ENCODE data around the gene ATAD3C.
A peak's percentile ranks its signal among the peaks of the same experiment; 100 is the strongest.
"Not testable (repeated sequence)": the region's sequence is repeated elsewhere in the genome, so short reads cannot be mapped to it uniquely, and the experiment has no call there.

The ATAD3C gene

DNA sequence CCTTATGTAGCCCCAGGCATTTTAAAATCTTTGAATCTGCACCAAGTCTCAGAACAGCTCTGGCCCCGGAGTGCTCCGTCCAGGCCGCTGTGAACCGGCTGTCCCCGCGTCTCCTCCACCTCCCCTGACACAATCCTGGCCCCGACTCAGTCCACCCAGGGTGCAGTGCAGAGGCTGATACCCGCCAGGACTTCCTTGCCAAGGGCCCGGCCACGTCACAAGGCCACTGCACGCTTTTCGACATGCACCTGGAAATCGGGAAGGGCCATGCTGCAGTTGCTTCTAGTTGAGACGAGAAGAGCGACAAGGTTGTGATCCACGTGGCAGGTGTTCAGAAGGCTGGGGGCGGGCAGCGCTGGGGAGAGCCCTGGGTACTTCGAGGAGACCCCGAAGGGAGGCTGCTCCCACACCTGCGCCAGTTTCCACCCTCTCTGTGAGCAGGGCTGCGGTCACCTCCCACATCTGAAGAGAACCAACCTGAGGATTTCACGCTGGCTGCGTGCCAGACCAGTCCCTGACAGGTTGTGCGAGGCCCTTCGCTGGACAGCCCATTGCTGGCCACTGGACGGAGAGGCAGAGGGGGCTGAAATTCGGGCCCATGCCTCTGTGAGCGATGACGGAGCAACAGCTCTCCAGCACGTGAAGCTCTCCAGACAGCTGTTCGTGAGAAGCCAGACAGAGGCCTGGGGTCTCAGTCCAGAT, 7.3 kb upstream of the ATAD3C start:
- no peak for DNase-seq (ENCODE audit: low read depth in 2 of 2)

DNA sequence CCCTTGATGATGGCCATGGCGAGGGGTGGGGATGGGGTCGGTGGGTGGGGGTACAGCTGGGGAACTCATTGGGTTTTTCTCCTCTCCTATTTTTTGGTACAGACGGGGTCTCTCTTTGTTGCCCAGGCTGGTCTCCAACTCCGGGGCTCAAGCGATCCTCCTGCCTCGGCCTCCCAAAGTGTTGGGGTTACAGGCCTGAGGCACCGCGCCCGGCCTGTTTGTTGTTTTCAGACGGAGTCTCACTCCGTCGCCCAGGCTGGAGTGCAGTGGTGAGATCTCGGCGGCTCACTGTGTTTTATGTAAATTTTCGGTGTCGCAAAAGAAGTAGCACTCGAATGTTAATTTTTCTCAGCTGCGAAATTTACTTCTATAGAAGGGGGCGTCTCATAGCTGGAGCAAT, 2.9 kb upstream of the ATAD3C start:
- not testable (repeated sequence) for DNase-seq (ENCODE audit: low read depth in 2 of 2)

DNA sequence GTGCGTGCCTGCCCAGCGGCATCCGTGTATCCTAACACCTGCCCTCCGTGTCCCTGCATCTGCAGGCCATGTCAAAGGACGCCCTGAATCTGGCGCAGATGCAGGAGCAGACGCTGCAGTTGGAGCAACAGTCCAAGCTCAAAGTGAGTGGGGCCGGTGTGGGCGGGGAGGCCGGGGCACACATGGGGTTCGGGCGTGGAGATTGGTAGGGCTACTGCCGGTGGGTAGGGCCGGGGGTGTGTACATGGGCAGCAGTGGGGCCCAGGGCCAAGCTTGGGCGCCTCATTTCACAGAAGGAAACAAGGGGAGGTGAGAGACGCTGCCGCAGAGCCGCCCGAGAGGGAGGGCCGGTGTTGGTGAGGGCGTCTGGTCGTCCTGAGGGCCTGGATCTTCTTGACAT, 1.1 kb downstream of the ATAD3C start:
- DNase-seq (ENCODE audit: low read depth in 2 of 2), result not testable (repeated sequence)

DNA sequence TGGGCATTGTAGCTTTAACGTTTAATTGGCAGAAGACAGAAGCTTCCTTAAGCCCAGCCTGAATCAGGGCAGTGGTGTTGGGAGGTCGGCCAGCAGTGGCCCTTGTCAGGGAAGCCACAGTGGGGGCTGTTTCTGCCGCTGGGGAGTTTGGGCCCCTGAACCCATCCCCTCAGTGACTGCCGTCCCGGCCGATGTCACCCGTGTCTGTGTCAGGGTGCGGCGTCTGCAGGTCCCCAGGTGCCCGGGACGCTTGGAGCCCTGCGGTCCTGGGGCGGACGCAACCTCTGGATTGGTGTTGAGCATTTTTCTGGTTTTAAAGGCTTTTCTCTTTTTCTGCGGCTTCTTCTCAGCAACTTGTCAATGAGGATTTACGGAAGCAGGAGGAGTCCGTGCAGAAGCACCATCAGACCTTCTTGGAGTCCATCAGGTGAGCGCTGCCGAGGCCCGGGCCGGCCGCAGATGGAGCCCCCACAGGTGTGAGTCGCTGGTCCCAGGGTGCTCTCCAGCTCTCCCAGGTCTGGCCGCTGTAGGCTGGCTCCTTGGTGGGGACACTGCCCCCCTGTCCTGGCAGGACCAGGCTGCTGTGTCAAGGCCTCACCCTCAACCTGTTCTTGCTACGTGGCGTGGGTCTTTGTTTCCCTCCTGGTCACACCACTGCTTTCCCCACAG, 2.3 kb downstream of the ATAD3C start:
- no peak for DNase-seq (ENCODE audit: low read depth in 2 of 2)

DNA sequence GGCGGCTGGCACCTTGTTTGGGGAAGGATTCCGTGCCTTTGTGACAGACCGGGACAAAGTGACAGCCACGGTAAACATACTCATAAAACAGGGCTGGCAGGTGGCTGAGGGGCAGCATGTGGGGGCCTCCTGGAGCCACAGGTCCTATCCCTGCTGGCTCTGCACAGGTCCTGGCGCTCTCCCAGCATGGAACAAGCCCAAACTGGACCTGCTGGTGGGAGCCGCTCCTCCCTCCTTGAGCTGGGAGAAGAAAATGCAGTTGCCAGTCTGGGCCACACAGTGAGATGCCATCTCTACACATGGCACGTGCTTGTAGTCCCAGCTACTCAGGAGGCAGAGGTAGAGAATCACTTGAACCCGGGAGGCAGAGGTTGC, 2.9 kb downstream of the ATAD3C start:
- not testable (repeated sequence) for DNase-seq (ENCODE audit: low read depth in 2 of 2)

DNA sequence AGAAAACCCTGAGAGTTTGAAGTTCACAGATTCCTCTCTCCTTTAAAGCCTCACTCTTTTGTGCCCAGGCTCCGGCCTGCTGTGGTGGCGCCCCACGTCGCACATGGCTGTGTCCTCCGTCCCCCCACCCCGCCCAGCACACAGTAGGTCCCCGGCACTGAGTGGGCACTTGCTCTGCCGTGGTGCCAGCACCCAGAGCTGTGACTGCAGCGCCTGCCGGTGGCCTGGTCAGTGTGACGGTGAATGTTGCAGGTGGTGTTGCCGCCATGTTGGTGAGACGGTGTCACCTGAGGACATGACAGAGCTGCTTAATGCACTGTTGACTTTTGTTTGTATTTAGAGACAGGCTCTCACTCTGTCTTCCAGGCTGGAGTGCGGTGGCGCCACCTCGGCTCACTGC, 3.4 kb downstream of the ATAD3C start:
- no peak for DNase-seq (ENCODE audit: low read depth in 2 of 2)

DNA sequence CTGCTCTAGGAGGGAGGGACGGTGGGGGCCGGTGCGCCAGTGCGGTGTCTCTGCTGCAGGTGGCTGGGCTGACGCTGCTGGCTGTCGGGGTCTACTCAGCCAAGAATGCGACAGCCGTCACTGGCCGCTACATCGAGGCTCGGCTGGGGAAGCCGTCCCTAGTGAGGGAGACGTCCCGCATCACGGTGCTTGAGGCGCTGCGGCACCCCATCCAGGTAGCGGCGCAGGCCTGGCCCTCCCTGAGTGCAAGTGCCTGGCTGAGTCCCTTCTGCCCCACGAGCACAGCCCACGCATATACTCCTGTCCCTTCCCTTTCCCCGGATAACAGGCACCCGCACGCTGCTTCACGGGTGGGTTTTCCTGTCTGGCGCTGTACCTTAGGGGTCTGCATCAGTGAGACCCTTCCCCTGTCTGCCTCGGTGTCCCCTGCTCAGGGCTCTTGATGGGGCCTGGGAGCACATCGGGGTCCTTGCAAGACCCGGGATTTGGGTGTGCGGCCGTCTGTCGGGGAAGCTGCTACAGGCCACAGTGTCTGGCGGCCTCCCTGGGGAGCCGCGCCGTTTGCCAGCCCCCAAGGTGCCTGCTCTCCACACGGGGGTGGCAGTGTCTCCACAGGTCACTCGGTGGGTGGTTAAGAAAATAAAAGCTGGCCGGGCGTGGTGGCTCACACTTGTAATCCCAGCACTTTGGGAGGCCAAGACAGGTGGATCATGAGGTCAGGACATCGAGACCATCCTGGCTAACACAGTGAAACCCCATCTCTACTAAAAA, 5.0 kb downstream of the ATAD3C start:
- DNase-seq (ENCODE audit: low read depth in 2 of 2), result not testable (repeated sequence)

DNA sequence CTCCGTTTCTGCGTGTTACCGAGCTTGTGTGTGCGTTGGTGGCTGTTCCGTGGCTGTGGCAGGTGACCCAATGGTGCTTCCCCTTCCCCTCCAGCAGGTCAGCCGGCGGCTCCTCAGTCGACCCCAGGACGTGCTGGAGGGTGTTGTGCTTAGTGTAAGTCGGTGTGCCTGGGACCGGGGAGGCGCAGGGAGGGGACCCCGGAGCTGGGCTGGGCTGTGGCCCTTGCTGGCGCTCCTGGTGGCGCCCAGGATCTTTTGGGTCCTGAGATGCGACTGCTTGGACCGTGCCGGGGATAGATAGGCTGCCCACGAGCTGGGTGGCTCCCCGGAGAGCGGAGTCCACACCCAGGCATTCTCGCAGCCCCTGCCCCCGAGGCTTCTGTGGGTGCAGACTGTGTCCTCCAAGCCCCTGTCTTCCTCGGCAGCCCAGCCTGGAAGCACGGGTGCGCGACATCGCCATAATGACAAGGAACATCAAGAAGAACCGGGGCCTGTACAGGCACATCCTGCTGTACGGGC, 5.9 kb downstream of the ATAD3C start:
- no peak for DNase-seq (ENCODE audit: low read depth in 2 of 2)

DNA sequence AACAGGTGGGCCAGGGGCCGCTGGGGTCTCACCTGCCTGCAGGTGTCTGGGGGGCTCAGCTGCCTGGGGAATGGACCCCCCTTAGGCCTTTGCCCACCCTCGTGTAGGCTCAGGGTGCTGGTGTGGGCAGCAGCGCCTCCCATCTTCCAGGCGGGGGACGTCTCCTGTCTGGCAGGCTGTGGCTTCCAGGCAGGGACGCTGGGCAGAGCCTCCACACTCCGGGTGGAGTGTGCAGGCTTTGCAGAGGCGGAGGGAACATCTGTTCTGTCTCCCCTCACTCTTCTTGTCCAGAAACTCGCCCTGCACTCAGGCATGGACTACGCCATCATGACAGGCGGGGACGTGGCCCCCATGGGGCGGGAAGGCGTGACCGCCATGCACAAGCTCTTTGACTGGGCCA, 6.4 kb downstream of the ATAD3C start:
- DNase-seq (ENCODE audit: low read depth in 2 of 2), result not testable (repeated sequence)

DNA sequence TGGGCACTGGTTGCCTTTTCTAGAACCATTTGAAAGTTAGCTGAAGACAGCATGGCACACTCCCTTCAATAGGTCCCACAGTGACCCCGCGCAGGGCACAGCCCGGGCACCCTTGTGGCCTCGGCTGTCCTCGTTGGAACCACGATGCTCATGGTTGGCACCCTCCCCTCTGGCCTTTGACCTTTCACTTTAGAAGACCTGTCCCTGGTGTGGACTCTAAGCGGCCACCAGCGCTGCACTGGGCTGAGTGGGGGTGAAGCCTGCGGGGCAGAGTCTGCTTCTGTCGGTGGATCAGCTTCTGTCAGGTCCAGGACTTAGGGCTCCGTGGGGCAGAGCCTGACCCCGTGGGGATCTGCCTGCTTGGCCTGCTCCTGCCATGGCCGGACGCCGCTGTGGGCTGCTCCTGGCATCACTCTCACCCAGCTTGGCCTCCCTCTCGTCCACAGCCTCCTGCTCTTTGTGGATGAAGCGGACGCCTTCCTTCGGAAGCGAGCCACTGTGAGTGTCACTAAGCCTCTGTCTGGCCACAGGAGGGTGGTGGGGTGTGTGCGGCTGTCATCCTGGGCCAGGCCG, 7.3 kb downstream of the ATAD3C start:
- not testable (repeated sequence) for DNase-seq (ENCODE audit: low read depth in 2 of 2)

DNA sequence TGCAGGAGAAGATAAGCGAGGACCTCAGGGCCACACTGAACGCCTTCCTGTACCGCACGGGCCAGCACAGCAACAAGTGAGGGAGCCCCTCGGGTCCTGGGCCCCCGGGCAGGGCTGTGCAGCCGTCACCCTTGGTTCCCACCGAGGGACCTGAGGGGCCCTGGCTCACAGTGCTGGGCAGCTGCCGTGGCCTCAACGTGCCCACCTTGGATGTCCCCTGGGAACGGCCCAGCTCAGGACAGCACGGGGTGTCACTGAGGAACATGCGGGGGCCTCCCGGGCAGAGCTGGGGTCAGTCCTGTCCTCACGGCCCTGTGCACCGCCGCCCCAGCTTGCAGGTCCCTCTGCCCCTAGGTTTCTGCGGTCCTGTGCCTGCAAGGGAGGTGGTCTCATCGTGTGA, 9.7 kb downstream of the ATAD3C start:
- DNase-seq (ENCODE audit: low read depth in 2 of 2), result not testable (repeated sequence)

DNA sequence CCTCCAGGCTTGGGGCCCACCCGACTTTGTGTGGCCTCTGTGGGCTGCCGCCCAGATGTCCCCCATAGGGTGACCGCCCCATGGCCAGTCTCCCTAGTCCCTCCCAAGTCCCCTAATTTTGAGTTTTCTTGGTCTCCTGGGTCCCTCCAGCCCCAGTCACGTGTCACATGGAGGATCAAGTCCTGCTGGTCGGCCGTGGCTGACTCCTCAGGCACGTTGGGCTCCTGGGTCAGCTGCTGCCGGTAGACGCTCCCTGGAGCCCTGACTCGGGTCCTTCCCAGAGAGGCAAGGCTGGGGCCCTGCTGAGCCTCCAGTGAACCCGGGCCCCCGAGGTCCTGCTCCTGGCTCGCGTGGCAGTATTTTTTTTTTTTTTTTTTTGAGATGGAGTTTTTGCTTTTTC, 10.2 kb downstream of the ATAD3C start:
- DNase-seq (ENCODE audit: low read depth in 2 of 2), result not testable (repeated sequence)

DNA sequence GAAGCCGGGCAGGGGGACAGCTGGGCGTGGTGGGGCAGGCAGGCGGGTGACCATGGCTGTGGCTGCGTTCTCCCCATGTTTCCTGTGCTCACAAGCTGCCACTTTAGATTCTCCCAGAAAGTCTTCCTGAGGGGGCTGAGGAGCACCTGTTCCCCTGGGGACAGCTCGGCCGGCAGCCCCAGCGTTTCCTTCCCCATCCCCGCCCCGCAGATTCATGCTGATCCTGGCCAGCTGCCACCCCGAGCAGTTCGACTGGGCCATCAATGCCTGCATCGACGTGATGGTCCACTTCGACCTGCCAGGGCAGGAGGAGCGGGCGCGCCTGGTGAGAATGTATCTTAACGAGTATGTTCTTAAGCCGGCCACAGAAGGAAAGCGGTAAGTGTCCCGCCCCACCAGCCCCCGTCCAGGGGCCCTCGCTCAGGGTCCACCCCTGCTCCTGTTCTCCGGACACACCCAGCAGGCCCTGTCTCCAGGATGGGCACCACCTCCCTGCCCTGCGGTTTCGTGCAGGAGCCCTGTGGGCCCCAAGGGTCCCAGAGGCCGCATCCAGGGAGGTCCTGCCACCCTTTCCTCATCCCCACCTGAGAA, 11.1 kb downstream of the ATAD3C start:
- DNase-seq (ENCODE audit: low read depth in 2 of 2), result no peak

DNA sequence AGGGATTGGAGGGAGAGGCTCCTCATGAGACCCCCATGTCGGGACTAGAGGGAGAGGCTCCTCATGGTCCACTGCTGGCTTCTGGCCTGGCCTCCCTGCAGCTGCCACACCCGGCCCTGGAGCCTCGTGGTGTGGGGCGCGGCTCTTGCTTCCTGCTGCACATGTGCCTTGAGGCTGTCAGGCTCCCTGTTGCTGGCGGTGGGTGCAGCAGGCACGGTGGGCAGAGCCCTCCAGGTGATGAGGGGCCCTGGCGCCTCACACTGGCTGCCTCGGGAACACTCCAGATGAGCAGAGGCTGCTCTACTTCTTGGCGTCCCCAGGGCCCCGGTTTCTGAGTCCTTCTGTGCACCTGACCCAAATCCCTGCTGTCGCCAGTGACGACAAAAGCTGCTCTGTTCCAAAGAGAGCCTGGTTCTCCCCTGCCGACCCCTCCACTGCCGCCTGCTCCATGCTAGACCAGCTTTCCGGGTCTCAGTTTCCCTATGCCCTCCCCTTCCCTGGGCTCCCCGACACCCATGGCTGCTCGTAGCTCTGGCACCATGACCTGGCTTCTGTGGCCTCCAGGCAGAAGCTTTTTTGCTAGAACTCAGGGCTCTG, 12.3 kb downstream of the ATAD3C start:
- DNase-seq (ENCODE audit: low read depth in 2 of 2), result no peak

DNA sequence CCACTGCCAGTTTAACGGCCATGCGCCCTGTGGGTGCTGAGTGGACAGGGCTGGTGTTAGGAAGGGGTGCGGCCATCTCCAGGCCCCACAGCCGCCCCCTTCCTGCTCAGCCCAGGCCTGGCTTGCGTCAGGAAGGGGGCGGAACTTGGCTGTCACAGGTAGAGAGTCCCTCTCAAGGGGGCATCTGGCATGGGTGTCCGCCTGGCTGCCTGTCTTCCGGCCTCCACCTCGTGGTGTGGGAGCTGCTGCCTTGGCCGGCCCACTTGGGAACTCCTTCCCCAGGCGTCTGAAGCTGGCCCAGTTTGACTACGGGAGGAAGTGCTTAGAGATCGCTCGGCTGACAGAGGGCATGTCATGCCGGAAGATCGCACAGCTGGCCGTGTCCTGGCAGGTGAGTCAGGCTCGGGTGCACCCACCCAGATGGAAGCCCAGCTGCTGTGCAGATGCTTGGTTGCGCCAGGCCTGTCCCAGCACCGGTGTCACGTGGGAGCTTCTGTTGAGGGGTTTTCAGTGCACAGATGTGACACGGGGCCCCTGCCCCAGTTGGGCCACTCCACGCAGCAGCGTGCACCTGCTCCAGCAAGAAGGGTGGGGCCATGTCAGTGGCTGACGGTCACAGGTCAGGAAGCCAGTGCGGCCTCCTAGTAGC, 13.0 kb downstream of the ATAD3C start:
- DNase-seq (ENCODE audit: low read depth in 2 of 2), result no peak

DNA sequence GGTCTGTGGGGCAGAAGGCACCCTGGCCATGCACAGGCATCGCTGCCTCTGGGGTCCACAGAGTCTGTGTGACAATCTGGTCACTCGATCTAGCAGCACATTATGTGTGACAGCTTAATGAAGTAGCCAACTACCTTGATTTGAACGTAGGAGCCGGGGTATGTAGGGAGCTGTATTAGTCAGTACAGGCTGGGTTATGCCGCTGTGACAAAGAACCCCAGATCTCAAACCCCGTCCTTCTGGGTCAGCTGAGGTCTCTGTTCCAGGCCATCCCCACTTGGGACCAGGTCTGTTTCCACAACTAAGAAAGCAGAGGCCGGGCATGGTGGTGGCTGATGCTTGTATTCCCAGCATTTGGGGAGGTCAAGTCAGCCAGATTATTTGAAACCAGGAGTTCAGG, 13.8 kb downstream of the ATAD3C start:
- DNase-seq (ENCODE audit: low read depth in 2 of 2), result no peak

DNA sequence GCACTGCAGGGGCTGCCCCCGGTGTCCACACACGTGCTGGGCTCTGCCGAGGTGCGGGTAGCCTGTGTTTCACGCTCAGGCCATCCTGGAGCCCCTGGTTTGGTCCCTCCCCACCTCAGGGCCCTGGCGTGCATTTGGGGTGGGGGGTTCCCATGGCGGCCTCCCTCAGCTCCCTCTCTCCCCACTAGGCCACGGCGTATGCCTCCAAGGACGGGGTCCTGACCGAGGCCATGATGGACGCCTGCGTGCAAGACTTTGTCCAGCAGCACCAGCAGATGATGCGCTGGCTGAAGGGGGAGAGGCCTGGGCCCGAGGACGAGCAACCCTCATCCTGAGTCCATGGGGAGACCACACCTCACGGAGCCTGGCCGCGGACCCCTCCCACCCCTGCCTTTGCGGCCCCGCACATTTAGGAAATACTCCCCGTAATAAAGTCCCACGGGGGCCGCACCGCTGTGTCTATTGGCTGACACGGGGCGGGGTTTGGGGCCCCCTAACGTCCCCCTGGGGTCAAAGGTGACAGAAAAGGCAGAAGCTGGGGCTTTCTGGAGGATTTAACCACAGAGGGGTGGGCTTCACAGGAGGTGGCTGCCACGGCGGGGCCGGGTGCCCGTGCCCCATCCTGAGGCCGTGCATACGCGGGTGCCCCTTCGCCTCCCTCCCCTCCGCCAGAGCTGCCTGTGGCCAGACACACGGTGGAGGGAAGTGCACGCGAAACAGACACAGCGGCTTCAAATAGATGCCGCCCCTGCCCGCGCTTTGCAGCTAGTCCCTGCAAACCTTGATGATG, 18.9 kb downstream of the ATAD3C start:
- DNase-seq (ENCODE audit: low read depth in 2 of 2), result not testable (repeated sequence)

DNA sequence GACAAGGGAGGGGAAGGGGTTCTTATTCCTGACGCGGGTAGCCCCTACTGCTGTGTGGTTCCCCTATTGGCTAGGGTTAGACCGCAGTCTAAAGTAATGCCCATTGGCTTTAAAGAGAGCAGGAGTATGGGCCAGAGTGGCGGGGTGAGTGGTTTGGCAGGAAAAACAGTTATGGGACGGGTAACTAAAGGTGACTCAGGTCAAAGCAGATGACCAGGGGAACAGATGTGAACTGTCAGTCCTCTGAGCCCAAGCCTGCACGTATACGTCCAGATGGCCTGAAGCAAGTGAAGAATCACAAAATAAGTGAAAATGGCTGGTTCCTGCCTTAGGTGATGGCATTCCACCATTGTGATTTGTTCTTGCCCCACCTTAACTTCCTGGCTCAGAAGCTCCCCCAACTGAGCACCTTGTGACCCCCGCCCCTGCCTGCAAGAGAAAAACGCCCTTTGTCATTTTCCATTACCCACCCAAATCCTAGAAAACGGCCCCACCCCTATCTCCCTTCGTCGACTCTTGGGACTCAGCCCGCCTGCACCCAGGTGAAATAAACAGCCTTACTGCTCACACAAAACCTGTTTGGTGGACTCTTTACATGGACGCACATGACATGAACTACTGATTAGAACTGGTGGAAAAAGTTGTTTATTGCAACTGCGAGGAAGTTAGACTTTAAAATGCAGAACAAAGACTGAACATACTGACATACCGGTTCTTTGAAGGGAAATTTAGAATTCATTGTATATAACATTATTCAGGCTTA, 21.3 kb downstream of the ATAD3C start:
- no peak for DNase-seq (ENCODE audit: low read depth in 2 of 2)

DNA sequence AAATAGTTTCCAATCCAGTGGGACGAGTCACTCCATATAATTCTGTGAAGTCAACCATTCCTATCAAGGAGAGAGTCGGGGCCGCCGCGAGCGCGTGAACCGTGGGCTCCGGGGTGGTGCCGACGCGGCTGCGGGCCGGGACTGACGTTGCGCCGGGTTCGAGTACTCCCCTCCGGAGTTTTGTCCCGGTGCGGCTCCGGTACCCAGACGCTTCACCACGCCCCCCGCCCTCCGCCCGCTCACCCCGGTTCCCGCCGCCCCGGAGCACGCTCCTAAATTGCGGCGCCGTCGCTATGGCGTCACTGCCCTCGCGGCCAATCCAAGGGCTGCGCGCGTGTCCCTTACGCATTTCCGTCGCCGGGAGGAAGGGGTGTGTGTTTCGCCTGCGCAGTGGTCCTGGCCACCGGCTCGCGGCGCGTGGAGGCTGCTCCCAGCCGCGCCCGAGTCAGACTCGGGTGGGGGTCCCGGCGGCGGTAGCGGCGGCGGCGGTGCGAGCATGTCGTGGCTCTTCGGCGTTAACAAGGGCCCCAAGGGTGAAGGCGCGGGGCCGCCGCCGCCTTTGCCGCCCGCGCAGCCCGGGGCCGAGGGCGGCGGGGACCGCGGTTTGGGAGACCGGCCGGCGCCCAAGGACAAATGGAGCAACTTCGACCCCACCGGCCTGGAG, 22.0 kb downstream of the ATAD3C start, which contains the start of gene ATAD3B:
TSS of gene ATAD3B (plus strand) at position 377 of the 664 bp plus-strand sequence. CDS start at position 497, 120 bp downstream.
- peak; percentile 89 to 94 for DNase-seq (ENCODE audit: low read depth in 2 of 2)

Measured in stimulated activated CD4-positive, alpha-beta T cell treated with anti-CD3 and anti-CD28 coated beads, Interleukin-1b, Interleukin-23, amount 100 ng/mL, for 4 hours (primary cell).